ENCODE data around the gene P2RX6. TPM values are rescaled to one million over a fixed set of nuclear protein-coding genes. Genes with fewer than 3 reads are reported as not detected.

Gene P2RX6
- total and polyA plus RNA-seq, 9 of the 15 experiments (the other 6 are each of a cell fraction or from before 2014, with no cell fraction given): 0.01 to 3.9 (median 1.5) TPM; not detected in 1

GRCh38 chr22:21064917-21065864, 50.2 kb downstream of the P2RX6 start (continued):
- TF ChIP-seq PRDM10 (IDR thresholded peaks at IDR 0.05; ENCODE audit: partially characterized antibody) (peak; percentile 14), SNRNP70 (optimal IDR thresholded peaks at IDR 0.05; ENCODE audit: low read depth, low read length) (no peak), ZNF785 (CRISPR knock-in tag; IDR thresholded peaks at IDR 0.05) (no peak), PBX2 (CRISPR knock-in tag; IDR thresholded peaks at IDR 0.05; ENCODE audit: low read depth) (no peak), PBX2 (tag; conservative IDR thresholded peaks at IDR 0.05; ENCODE audit: low read depth) (no peak), RBM25 (IDR thresholded peaks at IDR 0.05; ENCODE audit: low read depth, low read length, severe bottlenecking) (no peak), ZNF212 (CRISPR knock-in tag; IDR thresholded peaks at IDR 0.05) (no peak), TEAD4 (IDR thresholded peaks at IDR 0.05; ENCODE audit: low read length) (no peak), TEAD4 (CRISPR knock-in tag; IDR thresholded peaks at IDR 0.05; ENCODE audit: borderline replicate concordance) (peak; percentile 70; the same call in 1 of the 2 replicates), THAP12 (CRISPR knock-in tag; IDR thresholded peaks at IDR 0.05) (no peak), SMARCE1 (IDR thresholded peaks at IDR 0.05) (no peak), POLR2H (tag; IDR thresholded peaks at IDR 0.05; ENCODE audit: low read depth) (no peak), CREB3 (tag; conservative IDR thresholded peaks at IDR 0.05; ENCODE audit: low read depth) (no peak), KHSRP (IDR thresholded peaks at IDR 0.05) (no peak), ZNF740 (CRISPR knock-in tag; IDR thresholded peaks at IDR 0.05) (peak; percentile 15; the same call in 1 of the 2 replicates), ZNF740 (tag; IDR thresholded peaks at IDR 0.05) (no peak)

All from K562 (cell line).